Mesothelial cell of epicardium (in vitro differentiated cells): ENCODE results near the gene GPR42. TPM values are rescaled to one million over a fixed set of nuclear protein-coding genes. Genes with fewer than 3 reads are reported as not detected.

ENCODE experiments used
- DNase-seq, 2 experiments: peaks; one replicate each; pipeline ENCODE4 v3.0.0; 2021; ENCODE audit warnings: low spot score in 2 of 2; ENCODE audit not compliant: unreplicated experiment in 2 of 2
- H3K27ac Mint-ChIP-seq: 2 replicates; pipeline ENCODE4 v1.8.0; 2021; ENCODE audit warnings: mixed read lengths
- H3K27me3 Mint-ChIP-seq: 2 replicates; pipeline ENCODE4 v1.8.0; 2021; ENCODE audit warnings: low read depth, mixed read lengths
- H3K36me3 Mint-ChIP-seq: 2 replicates; pipeline ENCODE4 v1.8.0; 2021; ENCODE audit warnings: mixed read lengths
- H3K4me1 Mint-ChIP-seq: 2 replicates; pipeline ENCODE4 v1.8.0; 2021; ENCODE audit warnings: mixed read lengths
- H3K4me3 Mint-ChIP-seq: 2 replicates; pipeline ENCODE4 v1.8.0; 2021; ENCODE audit warnings: mild to moderate bottlenecking, moderate library complexity, mixed read lengths
- H3K9me3 Mint-ChIP-seq: 2 replicates; pipeline ENCODE4 v1.8.0; 2021; ENCODE audit warnings: mixed read lengths
- CTCF ChIP-seq: fragments of 200-600 bp; sonication (generic); IDR thresholded peaks from one replicate; pipeline ENCODE4 v1.5.0; 2021; ENCODE audit warnings: antibody characterized with exemption; ENCODE audit not compliant: unreplicated experiment
- total RNA-seq: library from RNA; stranded (reverse); gene quantifications from 3 replicates; pipeline ENCODE4 v1.2.1, GENCODE V29; 2021

GPR42 gene
- total RNA-seq, 1 donor from 2014 or later: not detected

- H3K27ac Mint-ChIP-seq: peak within 1 kb of the TSS; percentile 72
- peak in 1 of 2 experiments; percentile 19 for DNase-seq
- no peaks in the 10 kb centered on the region for H3K27me3 Mint-ChIP-seq
- H3K9me3 Mint-ChIP-seq: no peaks in the 10 kb centered on the region
- TF ChIP-seq CTCF: no peak
- peaks cover 9% of the 10 kb centered on the region for H3K4me1 Mint-ChIP-seq
- H3K36me3 Mint-ChIP-seq: peaks cover 5% of the 10 kb centered on the region
- no peak within 1 kb of the TSS for H3K4me3 Mint-ChIP-seq
Observed at GRCh38 chr19:35347171-35347929, 23.5 kb upstream of the GPR42 start, which contains the start of gene FFAR1. Gene FFAR1 (plus strand): TSS chr19:35347902. CDS start chr19:35351552, 3,650 bp downstream.

- H3K27me3 Mint-ChIP-seq: no peaks in the 10 kb centered on the region
Observed at GRCh38 chr19:35347930-35348298, 23.0 kb upstream of the GPR42 start.

GRCh38 chr19:35348911-35349611 is 21.8 kb upstream of the GPR42 start:
- H3K27ac Mint-ChIP-seq: no peak overlapping the region
- no peak overlapping the region for H3K4me3 Mint-ChIP-seq
- no peak for TF ChIP-seq CTCF
- no peaks in the 10 kb centered on the region for H3K36me3 Mint-ChIP-seq
- H3K27me3 Mint-ChIP-seq: no peaks in the 10 kb centered on the region
- DNase-seq: peak in 1 of 2 experiments; percentile 32
- no peaks in the 10 kb centered on the region for H3K9me3 Mint-ChIP-seq
- H3K4me1 Mint-ChIP-seq: peaks cover 9% of the 10 kb centered on the region

More at GRCh38 chr19:35347930-35348298, 23.0 kb upstream of the GPR42 start:
- Mint-ChIP-seq H3K4me3 (no peak overlapping the region), H3K27ac (no peak overlapping the region), H3K9me3 (no peaks in the 10 kb centered on the region), H3K36me3 (peaks cover 4% of the 10 kb centered on the region), H3K4me1 (peaks cover 9% of the 10 kb centered on the region)
- DNase-seq: peak in 1 of 2 experiments; percentile 19
- TF ChIP-seq CTCF: no peak

- peak in 1 of 2 experiments; percentile 29 for DNase-seq
- H3K27me3 Mint-ChIP-seq: no peaks in the 10 kb centered on the region
- H3K4me1 Mint-ChIP-seq: peaks cover 9% of the 10 kb centered on the region
- H3K9me3 Mint-ChIP-seq: no peaks in the 10 kb centered on the region
- no peaks in the 10 kb centered on the region for H3K36me3 Mint-ChIP-seq
- H3K27ac Mint-ChIP-seq: no peak overlapping the region
- no peak for TF ChIP-seq CTCF
- no peak overlapping the region for H3K4me3 Mint-ChIP-seq
Observed at GRCh38 chr19:35349614-35350521, 21.0 kb upstream of the GPR42 start.

- H3K27me3 Mint-ChIP-seq: no peaks in the 10 kb centered on the region
- no peaks in the 10 kb centered on the region for H3K36me3 Mint-ChIP-seq
- peaks cover 9% of the 10 kb centered on the region for H3K4me1 Mint-ChIP-seq
- DNase-seq: no peak
- no peak overlapping the region for H3K27ac Mint-ChIP-seq
- no peak overlapping the region for H3K4me3 Mint-ChIP-seq
- H3K9me3 Mint-ChIP-seq: no peaks in the 10 kb centered on the region
- no peak for TF ChIP-seq CTCF
Observed at GRCh38 chr19:35350591-35350990, 20.3 kb upstream of the GPR42 start.
